ENCODE data around the gene LBR. TPM values are rescaled to one million over a fixed set of nuclear protein-coding genes. Genes with fewer than 3 reads are reported as not detected.

Gene LBR
- total and polyA plus RNA-seq, 2 experiments from 2014 or later: 29.6 to 54.2 TPM

DNA sequence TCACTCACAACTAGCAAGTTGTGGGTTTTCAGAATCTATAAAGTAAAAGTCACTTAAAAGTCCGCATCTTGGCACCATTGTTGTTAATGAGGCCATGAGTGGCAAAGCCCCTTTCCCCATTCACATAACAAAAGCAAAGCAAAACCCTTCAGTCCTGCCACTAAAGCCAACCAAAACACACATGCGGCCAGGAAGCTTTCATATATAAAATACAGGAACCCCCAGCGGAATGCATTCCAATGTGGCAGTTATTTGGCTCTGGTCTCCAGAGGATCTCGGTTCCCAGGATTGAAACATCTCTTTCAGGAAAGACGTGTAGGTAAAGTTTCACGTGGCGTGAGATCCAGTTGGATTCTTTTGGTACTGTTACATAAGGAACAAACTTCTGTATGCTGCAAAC lies 2.5 kb upstream of the LBR start:
- 89% methylated on average over 7 of the region's 7 CpGs for WGBS (ENCODE audit: low lambda C conversion rate, missing lambda C conversion rate)

GRCh38 chr1:225428881-225429455 lies 1.1 kb upstream of the LBR start:
- Histone ChIP-seq H3K9me3 (ENCODE audit: low read depth) (no peaks in the 10 kb centered on the region), H3K4me1 (ENCODE audit: insufficient read depth) (peaks cover 31% of the 10 kb centered on the region), H3K27me3 (no peaks in the 10 kb centered on the region), H3K9me2 (replicated peaks; ENCODE audit: insufficient read depth) (no peaks in the 10 kb centered on the region), H3K4me3 (peak overlapping the region; percentile 93), H2AFZ (peak overlapping the region; percentile 91), H4K20me1 (ENCODE audit: insufficient read depth, poor library complexity, severe bottlenecking) (peaks cover 27% of the 10 kb centered on the region), H3K79me2 (peaks cover 34% of the 10 kb centered on the region), H3K4me2 (peak overlapping the region; percentile 86), H3K36me3 (replicated peaks; ENCODE audit: insufficient read depth, low read depth) (no peaks in the 10 kb centered on the region), H3K27ac (peak overlapping the region; percentile 89)
- TF ChIP-seq CTCF (IDR thresholded peaks at IDR 0.05; ENCODE audit: poor library complexity): no peak
- TF ChIP-seq EZH2phosphoT487 (IDR thresholded peaks at IDR 0.05; ENCODE audit: low read depth, severe bottlenecking, unreplicated experiment): no peak
- no peak for TF ChIP-seq EZH2 (IDR thresholded peaks at IDR 0.05; ENCODE audit: borderline replicate concordance)
- DNase-seq (ENCODE audit: low spot score): no peak
- 22% methylated on average over 7 of the region's 7 CpGs for WGBS (ENCODE audit: low lambda C conversion rate, missing lambda C conversion rate)

More for the DNA sequence above, 2.5 kb upstream of the LBR start:
- no peak for DNase-seq (ENCODE audit: low spot score)
- no peaks in the 10 kb centered on the region for H3K36me3 ChIP-seq (replicated peaks; ENCODE audit: insufficient read depth, low read depth)
- peaks cover 14% of the 10 kb centered on the region for H4K20me1 ChIP-seq (ENCODE audit: insufficient read depth, poor library complexity, severe bottlenecking)
- H3K4me1 ChIP-seq (ENCODE audit: insufficient read depth): peaks cover 17% of the 10 kb centered on the region
- TF ChIP-seq EZH2phosphoT487 (IDR thresholded peaks at IDR 0.05; ENCODE audit: low read depth, severe bottlenecking, unreplicated experiment) (no peak), CTCF (IDR thresholded peaks at IDR 0.05; ENCODE audit: poor library complexity) (no peak), EZH2 (IDR thresholded peaks at IDR 0.05; ENCODE audit: borderline replicate concordance) (no peak)
- H3K4me3 ChIP-seq: no peak overlapping the region
- no peak overlapping the region for H3K4me2 ChIP-seq
- no peaks in the 10 kb centered on the region for H3K9me3 ChIP-seq (ENCODE audit: low read depth)
- no peak overlapping the region for H3K27ac ChIP-seq
- H3K79me2 ChIP-seq: peaks cover 21% of the 10 kb centered on the region
- H3K9me2 ChIP-seq (replicated peaks; ENCODE audit: insufficient read depth): no peaks in the 10 kb centered on the region
- H3K27me3 ChIP-seq: no peaks in the 10 kb centered on the region
- H2AFZ ChIP-seq: no peak overlapping the region

- Histone ChIP-seq H3K27me3 (no peaks in the 10 kb centered on the region), H3K36me3 (replicated peaks; ENCODE audit: insufficient read depth, low read depth) (no peaks in the 10 kb centered on the region), H3K9me3 (ENCODE audit: low read depth) (no peaks in the 10 kb centered on the region), H3K4me3 (peak overlapping the region; percentile 93), H3K79me2 (peaks cover 41% of the 10 kb centered on the region), H3K4me1 (ENCODE audit: insufficient read depth) (peaks cover 38% of the 10 kb centered on the region), H3K4me2 (peak overlapping the region; percentile 86), H4K20me1 (ENCODE audit: insufficient read depth, poor library complexity, severe bottlenecking) (peaks cover 34% of the 10 kb centered on the region), H2AFZ (peak overlapping the region; percentile 91), H3K9me2 (replicated peaks; ENCODE audit: insufficient read depth) (no peaks in the 10 kb centered on the region), H3K27ac (peak overlapping the region; percentile 89)
- peak; percentile 95 for DNase-seq (ENCODE audit: low spot score)
- 2% methylated on average over 58 of the region's 81 CpGs for WGBS (ENCODE audit: low lambda C conversion rate, missing lambda C conversion rate)
- no peak for TF ChIP-seq EZH2phosphoT487 (IDR thresholded peaks at IDR 0.05; ENCODE audit: low read depth, severe bottlenecking, unreplicated experiment)
- TF ChIP-seq EZH2 (IDR thresholded peaks at IDR 0.05; ENCODE audit: borderline replicate concordance): no peak
- no peak for TF ChIP-seq CTCF (IDR thresholded peaks at IDR 0.05; ENCODE audit: poor library complexity)
These were observed 436 bp upstream of the LBR start for GRCh38 chr1:225428068-225428880.

Measured in hepatocyte (in vitro differentiated cells).